ENCODE measurements around the gene YOD1.

GRCh38 chr1:207058252-207058651 is 7.2 kb upstream of the YOD1 start:
- TF ChIP-seq CTCF (IDR thresholded peaks at IDR 0.05) (no peak), POLR2A (IDR thresholded peaks at IDR 0.05) (no peak), EP300 (IDR thresholded peaks at IDR 0.05) (no peak), POLR2AphosphoS5 (IDR thresholded peaks at IDR 0.05) (no peak)

Data from sigmoid colon (tissue), 4 donors.